Activated CD8-positive, alpha-beta memory T cell treated with anti-CD3 and anti-CD28 coated beads for 36 hours (primary cell): ENCODE data around the gene STARD10. TPM values are rescaled to one million over a fixed set of nuclear protein-coding genes. Genes with fewer than 3 reads are reported as not detected.

Experiments
- CTCF ChIA-PET: fragments of 350-600 bp; sonication (Branson Sonifier 250); formaldehyde crosslinking; loops from one replicate; lab custom pipeline; 2021; ENCODE audit warnings: antibody characterized with exemption; lab: Charles Lee
- POLR2A ChIA-PET: fragments of 350-600 bp; sonication (Branson Sonifier 250); formaldehyde crosslinking; loops from one replicate; lab custom pipeline; 2021; ENCODE audit warnings: antibody characterized with exemption; lab: Charles Lee
- total RNA-seq, 2 experiments: library from RNA; stranded (reverse); gene quantifications; one replicate each; pipeline ENCODE4 v1.2.3, GENCODE V29; 2021

Gene STARD10
- total RNA-seq, 2 experiments from 2014 or later: 7.8 to 11.4 TPM

GRCh38 chr11:72828081-72828567 lies 34.3 kb upstream of the STARD10 start:
- ChIA-PET CTCF (interaction anchor here (0.9 to 2.4 kb wide), 4 partner anchors 15 to 350 kb away, joined by 4 to 7 read pairs (median 6); no protein-coding TSS in a partner anchor), POLR2A (interaction anchor here (1.2 to 1.3 kb wide), 3 partner anchors 9 to 13 kb away, joined by 3 to 5 read pairs (median 3); no protein-coding TSS in a partner anchor)

GRCh38 chr11:72827656-72828055 lies 33.8 kb upstream of the STARD10 start:
- POLR2A ChIA-PET: interaction anchor here (1.2 to 1.3 kb wide), 3 partner anchors 9 to 13 kb away, joined by 3 to 5 read pairs (median 3); no protein-coding TSS in a partner anchor
- CTCF ChIA-PET: interaction anchor here (0.9 to 2.4 kb wide), 4 partner anchors 15 to 351 kb away, joined by 4 to 7 read pairs (median 6); no protein-coding TSS in a partner anchor

- CTCF ChIA-PET: interaction anchor here (2.4 kb wide), 1 partner anchor 14 kb away, joined by 7 read pairs; no protein-coding TSS in a partner anchor
- POLR2A ChIA-PET: interaction anchor here (1.2 kb wide), 1 partner anchor 12 kb away, joined by 5 read pairs; no protein-coding TSS in a partner anchor
These were observed 33.2 kb upstream of the STARD10 start for GRCh38 chr11:72826942-72827480.

DNA sequence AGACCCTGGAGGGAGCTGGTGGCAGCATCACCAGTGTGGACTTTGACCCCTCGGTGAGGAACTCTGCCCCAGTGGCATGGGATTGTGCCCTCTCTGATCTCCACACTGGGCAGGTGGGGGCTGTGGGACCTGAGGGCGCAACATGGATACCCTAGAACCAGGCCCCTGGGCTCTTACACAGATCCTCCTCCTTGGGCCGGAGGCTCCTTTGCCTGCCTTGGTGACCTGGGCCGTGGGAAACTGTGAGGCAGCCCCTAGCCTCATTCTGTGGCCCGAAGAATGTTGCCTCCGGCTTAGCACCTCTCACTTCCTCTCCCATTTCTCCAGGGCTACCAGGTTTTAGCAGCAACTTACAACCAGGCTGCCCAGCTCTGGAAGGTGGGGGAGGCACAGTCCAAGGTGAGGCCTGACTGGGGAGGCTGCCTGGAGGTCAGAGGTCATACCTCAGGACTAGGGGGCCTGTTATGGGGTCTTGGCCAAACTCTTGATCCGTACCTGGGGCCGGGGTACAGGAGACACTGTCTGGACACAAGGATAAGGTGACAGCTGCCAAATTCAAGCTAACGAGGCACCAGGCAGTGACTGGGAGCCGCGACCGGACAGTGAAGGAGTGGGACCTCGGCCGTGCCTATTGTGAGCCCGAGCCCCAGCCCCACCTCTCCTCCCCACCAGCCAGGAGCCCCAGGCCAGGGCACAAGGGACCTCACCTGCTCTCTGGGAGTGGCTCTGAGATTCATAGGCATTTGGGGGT lies 32.5 kb upstream of the STARD10 start:
- ChIA-PET POLR2A (no interaction called here), CTCF (interaction anchor here (0.7 to 2.4 kb wide), 2 partner anchors 11 to 13 kb away, joined by 5 to 7 read pairs; no protein-coding TSS in a partner anchor)

DNA sequence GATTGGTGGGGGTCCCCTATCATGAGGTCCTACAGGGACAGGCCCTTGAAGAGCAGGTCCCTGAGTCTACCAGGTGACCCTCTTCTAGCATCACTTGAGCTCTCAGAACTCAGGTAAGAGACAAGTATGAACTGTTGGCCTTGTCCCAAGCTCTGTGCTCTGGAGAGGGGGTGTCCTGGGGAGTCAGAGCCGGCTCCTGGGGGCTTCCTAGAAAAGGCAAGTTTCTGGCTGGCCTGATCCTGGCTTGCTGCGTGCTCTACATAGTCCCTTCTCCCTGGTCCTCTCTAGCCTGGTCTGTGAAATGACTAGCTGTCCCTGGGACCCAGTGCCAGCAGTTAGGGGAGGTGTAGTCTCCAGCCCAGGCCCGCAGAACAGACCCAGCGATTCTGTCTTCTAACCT lies 31.8 kb upstream of the STARD10 start:
- POLR2A ChIA-PET: no interaction called here
- CTCF ChIA-PET: interaction anchor here (0.7 kb wide), 1 partner anchor 10 kb away, joined by 5 read pairs; no protein-coding TSS in a partner anchor

DNA sequence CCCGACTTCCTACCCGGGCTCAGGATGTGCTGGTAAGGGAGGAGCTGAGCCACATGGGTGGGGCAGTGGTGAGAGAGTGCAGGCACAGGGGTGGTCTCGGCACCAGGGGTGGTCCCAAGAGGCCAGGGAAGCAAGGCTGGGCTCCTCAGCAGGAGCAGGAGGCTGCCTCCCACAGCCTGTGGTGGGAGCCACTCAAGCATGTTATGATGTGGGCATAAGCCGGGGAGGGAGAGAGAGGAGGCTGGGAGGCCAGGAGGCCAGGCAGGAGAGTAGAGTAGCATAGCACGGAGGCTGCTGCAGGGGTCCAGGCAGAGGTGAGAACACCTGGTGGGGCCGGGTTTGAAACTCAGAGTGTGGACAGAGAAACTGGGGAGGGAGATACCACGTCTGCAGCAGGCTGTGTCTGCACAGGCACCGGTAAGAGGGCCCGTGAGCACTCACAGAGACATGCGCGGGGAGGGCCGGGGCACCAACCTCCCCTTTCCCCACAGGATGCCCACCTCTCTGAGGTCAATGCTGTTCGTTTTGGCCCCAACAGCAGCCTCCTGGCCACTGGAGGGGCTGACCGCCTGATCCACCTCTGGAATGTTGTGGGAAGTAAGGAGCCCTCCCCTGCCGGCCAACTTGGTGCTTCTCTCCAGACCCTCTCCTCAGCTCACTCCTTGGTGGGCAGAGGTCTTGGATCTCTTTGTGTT lies 31.1 kb upstream of the STARD10 start:
- ChIA-PET CTCF (interaction anchor here (0.6 to 1.2 kb wide), 2 partner anchors 100 to 802 kb away, joined by 3 to 4 read pairs; no protein-coding TSS in a partner anchor), POLR2A (no interaction called here)

DNA sequence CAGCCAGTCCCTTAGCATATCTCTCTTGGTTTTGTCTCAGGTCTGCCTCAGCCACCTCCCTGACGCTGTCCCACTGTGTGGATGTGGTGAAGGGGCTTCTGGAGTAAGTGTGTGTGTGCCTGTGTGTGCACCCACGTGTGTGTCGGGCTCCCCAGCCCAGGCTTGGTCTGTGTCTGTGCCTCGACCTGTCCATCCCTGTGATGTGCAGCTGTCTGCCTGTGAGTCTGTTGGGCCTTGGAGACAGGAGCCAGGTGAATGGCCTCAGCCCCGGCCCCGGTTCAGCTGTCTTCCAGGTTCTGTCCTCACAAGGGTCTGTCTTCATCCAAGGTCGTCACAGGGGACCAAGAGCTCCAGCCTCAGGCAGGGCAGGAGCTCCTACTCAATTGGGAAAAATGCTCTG lies 30.2 kb upstream of the STARD10 start:
- POLR2A ChIA-PET: no interaction called here
- CTCF ChIA-PET: interaction anchor here (1.2 kb wide), 1 partner anchor 99 kb away, joined by 4 read pairs; no protein-coding TSS in a partner anchor

DNA sequence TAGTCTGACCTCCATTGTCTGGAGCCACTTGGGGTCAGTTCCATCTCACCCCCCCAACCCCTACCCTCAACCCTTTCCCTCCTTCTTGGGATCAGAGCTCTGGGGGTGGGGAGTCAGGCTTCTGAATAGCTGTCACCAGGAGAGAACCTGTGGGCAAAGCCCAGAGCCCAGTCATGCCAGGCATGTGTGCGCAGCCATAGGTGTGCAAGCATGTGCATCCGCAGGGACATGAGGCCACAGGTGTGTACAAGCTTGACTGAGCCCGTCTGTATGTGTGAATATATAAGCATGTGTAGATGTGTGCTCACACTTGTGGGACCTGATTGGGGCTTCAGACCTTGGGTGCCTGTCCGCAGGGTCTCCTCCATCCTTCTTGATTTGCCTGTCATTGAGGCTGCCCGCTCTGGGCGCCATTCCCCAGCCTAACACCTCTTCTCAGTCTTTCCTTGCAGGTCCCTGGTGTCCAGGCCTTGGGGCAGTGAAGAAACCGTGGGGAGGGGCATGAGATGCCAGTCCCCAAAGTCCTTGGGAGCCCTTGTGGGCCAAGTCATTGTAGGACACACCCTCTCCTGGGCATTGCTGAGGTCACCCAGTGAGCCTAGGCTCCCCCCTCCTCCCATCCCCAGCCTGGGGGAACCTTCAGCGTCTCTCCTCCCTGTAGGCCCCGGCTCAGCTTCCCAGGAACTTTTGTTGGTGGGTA lies 29.4 kb upstream of the STARD10 start:
- ChIA-PET CTCF (interaction anchor here (0.7 to 1.5 kb wide), 3 partner anchors 8 to 94 kb away, joined by 3 to 6 read pairs (median 6); no protein-coding TSS in a partner anchor), POLR2A (interaction anchor here (0.7 to 1.1 kb wide), 2 partner anchors 8 to 10 kb away, joined by 3 to 4 read pairs; no protein-coding TSS in a partner anchor)

DNA sequence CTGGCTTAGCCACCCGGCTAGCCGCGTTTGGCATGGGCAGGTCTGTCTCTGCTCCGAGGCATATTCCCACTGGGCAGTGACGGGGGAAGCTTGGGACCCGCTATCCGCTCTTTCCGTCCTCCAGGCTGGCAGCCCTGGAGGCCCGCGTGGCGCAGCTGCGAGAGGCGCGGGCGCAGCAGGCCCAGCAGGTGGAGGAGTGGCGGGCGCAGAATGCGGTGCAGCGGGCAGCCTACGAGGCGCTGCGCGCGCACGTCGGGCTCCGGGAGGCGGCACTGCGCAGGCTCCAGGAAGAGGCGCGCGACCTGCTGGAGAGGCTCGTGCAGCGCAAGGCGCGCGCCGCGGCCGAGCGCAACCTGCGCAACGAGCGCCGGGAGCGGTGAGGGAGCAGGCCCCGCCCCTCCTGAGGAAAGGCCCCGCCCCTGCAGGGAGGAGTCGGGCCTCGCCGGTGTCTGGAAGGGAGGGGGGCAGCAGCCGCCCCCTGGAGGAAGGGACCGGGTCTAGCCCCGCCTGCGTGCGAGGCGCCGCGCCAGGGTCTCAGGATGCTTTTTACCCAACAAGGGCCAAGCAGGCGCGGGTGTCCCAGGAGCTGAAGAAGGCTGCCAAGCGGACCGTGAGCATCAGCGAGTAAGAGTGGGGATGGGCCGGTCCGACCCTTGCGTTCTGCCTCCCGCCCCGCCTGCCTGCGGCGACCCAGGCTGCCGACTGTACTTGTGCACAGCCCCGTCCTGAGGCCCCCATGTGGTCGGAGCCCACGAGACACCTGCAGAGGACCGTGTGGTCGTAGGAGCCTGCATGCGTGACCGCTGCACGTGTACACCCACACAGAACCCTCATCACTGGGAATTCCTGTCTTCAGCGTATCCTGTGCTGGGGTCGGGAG lies 28.3 kb upstream of the STARD10 start:
- ChIA-PET POLR2A (interaction anchor here (1.0 to 1.1 kb wide), 2 partner anchors 9 to 28 kb away, joined by 3 read pairs; partner anchors contain the start of gene STARD10), CTCF (interaction anchor here (1.3 to 1.5 kb wide), 2 partner anchors 9 to 10 kb away, joined by 6 read pairs; no protein-coding TSS in a partner anchor)

DNA sequence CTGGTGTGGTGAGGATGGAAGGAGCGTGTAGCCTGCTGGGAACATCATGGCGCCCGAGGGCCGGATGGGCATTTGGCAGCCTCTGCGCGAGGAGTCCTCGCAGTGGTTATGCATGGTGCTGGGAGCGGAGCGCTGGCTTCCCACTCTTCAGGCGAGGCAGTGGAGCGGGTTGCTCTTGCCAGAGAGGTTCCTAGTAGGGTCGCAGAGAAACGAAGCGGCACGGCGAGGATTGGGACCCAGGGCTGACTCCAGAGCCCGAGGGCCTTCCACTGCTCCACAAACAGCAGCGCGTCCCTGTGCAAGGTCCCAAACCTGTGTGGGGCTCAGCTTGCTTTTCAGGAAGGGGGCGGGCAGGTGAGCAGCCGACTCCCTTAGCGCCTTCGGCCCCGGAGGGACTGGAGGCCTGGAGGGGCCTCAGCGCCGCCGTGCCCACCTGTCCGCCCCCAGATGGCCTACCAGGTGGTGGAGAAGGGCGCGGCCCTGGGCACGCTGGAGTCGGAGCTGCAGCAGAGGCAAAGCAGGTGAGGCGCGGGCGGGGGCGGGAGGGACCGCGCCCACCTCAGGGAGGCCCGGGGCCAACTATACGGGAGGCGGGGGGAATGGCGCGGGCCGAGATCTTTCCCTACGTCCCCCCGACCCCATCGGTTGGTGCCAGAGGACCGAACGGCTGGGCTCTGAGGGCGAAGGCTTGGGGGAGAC lies 27.5 kb upstream of the STARD10 start:
- CTCF ChIA-PET: interaction anchor here (1.5 kb wide), 1 partner anchor 8 kb away, joined by 6 read pairs; no protein-coding TSS in a partner anchor
- POLR2A ChIA-PET: interaction anchor here (1.0 kb wide), 1 partner anchor 28 kb away, joined by 3 read pairs; the partner anchor contains the start of gene STARD10

GRCh38 chr11:72820439-72821139 lies 26.7 kb upstream of the STARD10 start:
- ChIA-PET POLR2A (interaction anchor here (0.5 kb wide), 1 partner anchor 316 kb away, joined by 3 read pairs; no protein-coding TSS in a partner anchor), CTCF (no interaction called here)

DNA sequence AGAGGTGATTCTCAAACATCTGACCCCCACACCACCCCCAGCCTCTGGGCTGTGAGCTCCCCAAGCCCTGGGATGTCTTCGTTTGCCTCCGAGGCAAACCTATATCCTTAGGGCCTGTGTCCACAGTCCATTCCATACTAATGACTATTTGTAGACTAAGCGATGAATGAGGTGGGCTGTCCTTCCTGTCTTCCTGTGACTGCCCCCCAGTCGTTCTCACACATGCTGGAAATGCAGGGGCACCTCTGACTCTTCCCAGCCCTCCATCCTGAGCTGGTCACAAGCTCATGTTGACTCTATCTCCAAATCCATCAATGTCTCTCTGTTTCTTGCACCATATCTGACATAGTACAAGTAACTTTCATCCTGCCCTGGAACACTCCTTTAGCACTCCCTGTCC lies 25.1 kb upstream of the STARD10 start:
- CTCF ChIA-PET: interaction anchor here (0.9 to 1.9 kb wide), 3 partner anchors 11 to 94 kb away, joined by 3 to 6 read pairs (median 5); no protein-coding TSS in a partner anchor
- POLR2A ChIA-PET: interaction anchor here (1.0 kb wide), 1 partner anchor 9 kb away, joined by 3 read pairs; no protein-coding TSS in a partner anchor

- POLR2A ChIA-PET: no interaction called here
- CTCF ChIA-PET: interaction anchor here (0.9 to 1.9 kb wide), 3 partner anchors 12 to 93 kb away, joined by 3 to 6 read pairs (median 5); no protein-coding TSS in a partner anchor
These were observed 24.1 kb upstream of the STARD10 start for GRCh38 chr11:72817966-72818365.

DNA sequence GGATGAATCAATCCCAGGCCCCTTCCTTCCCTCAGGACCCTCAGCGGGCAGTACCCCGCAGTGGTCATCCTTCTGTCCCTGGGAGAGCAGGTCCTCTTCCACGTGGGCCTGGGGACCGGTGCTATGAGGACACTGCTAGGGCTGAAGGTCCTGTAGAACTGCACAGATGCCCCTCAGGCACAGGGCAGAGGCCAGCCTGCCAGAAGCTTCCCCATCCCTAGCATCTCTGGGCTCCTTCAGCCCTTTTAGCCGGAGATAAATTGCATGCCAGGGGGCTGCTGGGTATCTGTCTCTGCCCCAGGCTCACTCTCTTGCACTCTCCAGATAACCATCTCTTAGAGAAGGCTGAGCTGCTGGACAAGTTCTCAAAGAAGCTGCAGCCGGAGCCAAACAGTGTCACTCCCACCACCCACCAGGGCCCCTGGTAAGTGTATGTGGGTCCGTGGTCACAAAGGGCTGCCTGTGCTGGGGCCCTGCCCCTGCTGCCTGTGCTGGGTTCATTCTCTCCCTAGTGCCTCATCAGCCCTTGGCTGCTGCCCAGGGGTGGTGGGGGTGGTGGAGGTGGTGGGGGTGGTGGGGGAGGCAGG lies 22.6 kb upstream of the STARD10 start:
- POLR2A ChIA-PET: interaction anchor here (0.8 kb wide), 1 partner anchor 12 kb away, joined by 3 read pairs; no protein-coding TSS in a partner anchor
- CTCF ChIA-PET: interaction anchor here (1.0 to 2.0 kb wide), 6 partner anchors 10 to 326 kb away, joined by 3 to 7 read pairs (median 4); partner anchors contain the start of gene STARD10

- ChIA-PET CTCF (interaction anchor here (0.7 to 2.0 kb wide), 6 partner anchors 11 to 330 kb away, joined by 3 to 7 read pairs (median 4); partner anchors contain the start of gene STARD10), POLR2A (interaction anchor here (0.7 to 1.6 kb wide), 2 partner anchors 13 to 21 kb away, joined by 5 to 7 read pairs; partner anchors contain the start of gene STARD10)
These were observed 21.3 kb upstream of the STARD10 start for GRCh38 chr11:72815110-72815618.
